ENCODE measurements around the gene GP9. TPM values are rescaled to one million over a fixed set of nuclear protein-coding genes. Genes with fewer than 3 reads are reported as not detected.
"Not testable (repeated sequence)": the region's sequence is repeated elsewhere in the genome, so short reads cannot be mapped to it uniquely, and the experiment has no call there.

The GP9 gene
- total and polyA plus RNA-seq, 5 donors from 2014 or later = 3.7 TPM; not detected in 4

DNA sequence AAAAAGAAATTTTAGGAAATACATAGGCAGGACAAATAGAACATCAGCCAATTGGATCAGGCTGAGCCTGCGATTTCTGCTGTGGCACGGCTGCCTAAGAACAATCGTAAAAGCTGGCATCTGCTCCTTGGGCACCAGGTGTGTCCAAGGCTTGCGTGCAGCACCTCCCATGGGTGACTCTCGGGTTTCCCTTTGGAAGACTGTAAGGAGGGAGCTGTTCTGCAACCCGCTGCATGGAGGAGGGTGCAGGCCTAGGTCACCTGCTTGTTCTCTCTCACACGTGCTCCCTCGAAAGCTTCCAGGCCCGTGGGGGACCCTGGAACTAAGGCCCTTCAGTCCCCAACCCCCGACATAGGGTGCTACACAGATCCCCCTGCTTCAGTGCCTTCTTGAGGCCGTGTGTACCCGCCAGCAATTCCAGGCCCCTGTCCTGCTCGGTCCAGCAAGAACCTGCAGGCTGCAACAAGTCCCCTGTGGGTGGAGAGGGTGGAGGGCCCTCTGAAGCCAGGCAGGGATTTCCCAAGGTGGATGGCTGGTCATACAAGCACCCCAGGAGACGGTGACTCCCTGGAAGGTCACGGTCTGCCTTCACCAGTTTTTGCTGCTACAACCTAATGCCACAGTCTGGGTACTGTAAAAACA is 3.4 kb downstream of the GP9 start:
- DNase-seq = no peak
- Mint-ChIP-seq H3K9me3 (no peaks in the 10 kb centered on the region), H3K4me3 (no peak overlapping the region), H3K27me3 (peaks cover 9% of the 10 kb centered on the region), H3K4me1 (peaks cover 0 to 8% (median 0%) of the 10 kb centered on the region in 4 donors), H3K27ac (no peak overlapping the region), H3K36me3 (peaks cover 4% of the 10 kb centered on the region)
- no peak overlapping the region for H3K27ac ChIP-seq (ENCODE audit: insufficient read depth, low read length, poor library complexity, severe bottlenecking)
- H3K4me3 ChIP-seq (ENCODE audit: low read depth, low read length) = no peak overlapping the region
- no peaks in the 10 kb centered on the region for H3K36me3 ChIP-seq (ENCODE audit: control insufficient read depth, insufficient read depth, low read length)
- peaks cover 8% of the 10 kb centered on the region for H3K4me1 ChIP-seq (ENCODE audit: control insufficient read depth, insufficient read depth, low read length, poor library complexity, severe bottlenecking)
- no peaks in the 10 kb centered on the region for H3K9me3 ChIP-seq (ENCODE audit: control insufficient read depth in 2 of 2, low read length in 2 of 2)
- ATAC-seq (ENCODE audit: low read depth in 2 of 2) = no peak
- no peaks in the 10 kb centered on the region for H3K27me3 ChIP-seq (ENCODE audit: control insufficient read depth, insufficient read depth, low read length)

DNA sequence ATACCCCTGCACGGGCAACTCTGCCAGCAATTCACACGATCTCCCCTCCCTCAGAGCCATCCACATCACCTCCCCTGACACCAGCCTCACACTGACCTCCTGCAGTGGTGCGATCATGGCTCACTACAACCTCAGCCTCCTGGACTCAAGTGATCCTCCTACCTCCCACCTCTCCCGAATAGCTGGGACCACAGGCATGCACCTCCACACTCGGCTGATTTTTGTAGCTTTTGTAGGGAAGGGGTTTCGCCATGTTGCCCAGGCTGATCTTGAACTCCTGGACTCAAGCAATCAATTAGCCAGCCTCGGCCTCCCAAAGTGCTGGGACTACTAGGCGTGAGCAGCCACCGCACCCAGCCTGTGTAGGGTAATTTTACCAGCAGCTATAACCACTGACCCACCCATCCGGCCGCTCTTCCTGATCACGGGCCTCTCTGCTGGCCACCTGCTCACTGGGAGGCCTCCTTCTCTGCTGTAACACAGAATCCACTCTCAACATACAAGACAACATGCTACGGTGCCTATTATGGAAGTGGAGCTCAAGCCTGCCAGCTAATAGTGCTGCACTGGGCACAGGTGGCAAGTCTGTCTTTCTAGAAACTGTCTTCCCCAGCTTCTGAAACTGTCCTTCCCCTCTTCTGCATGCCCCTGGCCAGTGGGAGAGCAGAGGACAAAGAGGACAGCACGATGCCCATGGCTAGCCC is 4.6 kb downstream of the GP9 start:
- H3K36me3 Mint-ChIP-seq = peaks cover 4% of the 10 kb centered on the region
- peaks cover 9% of the 10 kb centered on the region for H3K4me1 ChIP-seq (ENCODE audit: control insufficient read depth, insufficient read depth, low read length, poor library complexity, severe bottlenecking)
- no peaks in the 10 kb centered on the region for H3K36me3 ChIP-seq (ENCODE audit: control insufficient read depth, insufficient read depth, low read length)
- no peak overlapping the region for H3K4me3 Mint-ChIP-seq
- DNase-seq (no peak), ATAC-seq (ENCODE audit: low read depth in 2 of 2) (no peak)
- peak overlapping the region in 1 of 3 donors; percentile 41 for H3K27ac Mint-ChIP-seq
- H3K9me3 ChIP-seq (ENCODE audit: control insufficient read depth in 2 of 2, low read length in 2 of 2) = no peaks in the 10 kb centered on the region
- no peaks in the 10 kb centered on the region for H3K27me3 ChIP-seq (ENCODE audit: control insufficient read depth, insufficient read depth, low read length)
- H3K9me3 Mint-ChIP-seq = no peaks in the 10 kb centered on the region
- H3K4me1 Mint-ChIP-seq = peaks cover 0 to 8% (median 0%) of the 10 kb centered on the region in 4 donors
- H3K4me3 ChIP-seq (ENCODE audit: low read depth, low read length) = no peak overlapping the region
- H3K27me3 Mint-ChIP-seq = peaks cover 14% of the 10 kb centered on the region
- H3K27ac ChIP-seq (ENCODE audit: insufficient read depth, low read length, poor library complexity, severe bottlenecking) = no peak overlapping the region

DNA sequence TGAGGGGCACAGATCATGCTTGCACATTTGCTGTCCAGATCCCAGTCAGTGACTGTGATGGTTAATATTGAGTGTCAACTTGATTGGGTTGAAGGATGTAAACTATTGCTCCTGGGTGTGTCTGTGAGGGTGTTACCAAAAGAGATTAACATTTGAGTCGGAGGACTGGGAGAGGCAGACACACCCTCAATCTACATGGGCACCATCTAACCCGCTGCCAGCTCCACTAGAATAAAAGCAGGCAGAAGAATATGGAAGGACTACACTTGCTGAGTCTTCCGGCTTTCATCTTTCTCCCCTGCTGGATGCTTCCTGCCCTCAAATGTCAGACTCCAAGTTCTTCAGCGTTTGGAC is 5.1 kb downstream of the GP9 start:
- Histone ChIP-seq H3K36me3 (ENCODE audit: control insufficient read depth, insufficient read depth, low read length) (no peaks in the 10 kb centered on the region), H3K27me3 (ENCODE audit: control insufficient read depth, insufficient read depth, low read length) (no peaks in the 10 kb centered on the region), H3K27ac (ENCODE audit: insufficient read depth, low read length, poor library complexity, severe bottlenecking) (no peak overlapping the region), H3K4me3 (ENCODE audit: low read depth, low read length) (no peak overlapping the region), H3K9me3 (ENCODE audit: control insufficient read depth in 2 of 2, low read length in 2 of 2) (no peaks in the 10 kb centered on the region), H3K4me1 (ENCODE audit: control insufficient read depth, insufficient read depth, low read length, poor library complexity, severe bottlenecking) (peaks cover 9% of the 10 kb centered on the region)
- no peak for DNase-seq
- peaks cover 4% of the 10 kb centered on the region for H3K36me3 Mint-ChIP-seq
- H3K27me3 Mint-ChIP-seq = peaks cover 14% of the 10 kb centered on the region
- ATAC-seq (ENCODE audit: low read depth in 2 of 2) = no peak
- H3K27ac Mint-ChIP-seq = peak overlapping the region in 1 of 3 donors; percentile 7
- no peaks in the 10 kb centered on the region for H3K9me3 Mint-ChIP-seq
- peaks cover 0 to 8% (median under 1%) of the 10 kb centered on the region in 4 donors for H3K4me1 Mint-ChIP-seq
- H3K4me3 Mint-ChIP-seq = no peak overlapping the region

DNA sequence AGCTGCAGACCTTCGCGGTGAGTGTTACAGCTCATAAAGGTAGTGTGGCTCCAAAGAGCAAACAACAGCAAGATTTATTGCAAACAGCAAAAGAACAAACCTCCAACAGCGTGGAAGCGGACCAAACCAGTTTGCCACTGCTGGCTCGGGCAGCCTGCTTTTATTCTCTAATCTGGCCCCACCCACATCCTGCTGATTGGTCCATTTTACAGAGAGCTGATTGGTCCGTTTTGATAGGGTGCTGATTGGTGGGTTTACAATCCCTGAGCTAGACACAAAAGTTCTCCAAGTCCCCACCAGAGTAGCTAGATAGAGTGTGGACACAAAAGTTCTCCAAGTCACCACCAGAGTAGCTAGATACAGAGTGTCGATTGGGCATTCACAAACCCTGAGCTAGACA is 7.1 kb downstream of the GP9 start:
- Mint-ChIP-seq H3K4me3 (peak overlapping the region; percentile 59 to 79 (median 69)), H3K27me3 (peaks cover 14% of the 10 kb centered on the region)
- not testable (repeated sequence) for H3K36me3 ChIP-seq (ENCODE audit: control insufficient read depth, insufficient read depth, low read length); H3K27ac ChIP-seq (ENCODE audit: insufficient read depth, low read length, poor library complexity, severe bottlenecking); H3K9me3 Mint-ChIP-seq; H3K36me3 Mint-ChIP-seq; H3K4me1 ChIP-seq (ENCODE audit: control insufficient read depth, insufficient read depth, low read length, poor library complexity, severe bottlenecking); H3K9me3 ChIP-seq (ENCODE audit: control insufficient read depth in 2 of 2, low read length in 2 of 2); H3K4me1 Mint-ChIP-seq; H3K27ac Mint-ChIP-seq; H3K4me3 ChIP-seq (ENCODE audit: low read depth, low read length); ATAC-seq (ENCODE audit: low read depth in 2 of 2); H3K27me3 ChIP-seq (ENCODE audit: control insufficient read depth, insufficient read depth, low read length)
- DNase-seq = peak in 1 of 3 donors; percentile 30

DNA sequence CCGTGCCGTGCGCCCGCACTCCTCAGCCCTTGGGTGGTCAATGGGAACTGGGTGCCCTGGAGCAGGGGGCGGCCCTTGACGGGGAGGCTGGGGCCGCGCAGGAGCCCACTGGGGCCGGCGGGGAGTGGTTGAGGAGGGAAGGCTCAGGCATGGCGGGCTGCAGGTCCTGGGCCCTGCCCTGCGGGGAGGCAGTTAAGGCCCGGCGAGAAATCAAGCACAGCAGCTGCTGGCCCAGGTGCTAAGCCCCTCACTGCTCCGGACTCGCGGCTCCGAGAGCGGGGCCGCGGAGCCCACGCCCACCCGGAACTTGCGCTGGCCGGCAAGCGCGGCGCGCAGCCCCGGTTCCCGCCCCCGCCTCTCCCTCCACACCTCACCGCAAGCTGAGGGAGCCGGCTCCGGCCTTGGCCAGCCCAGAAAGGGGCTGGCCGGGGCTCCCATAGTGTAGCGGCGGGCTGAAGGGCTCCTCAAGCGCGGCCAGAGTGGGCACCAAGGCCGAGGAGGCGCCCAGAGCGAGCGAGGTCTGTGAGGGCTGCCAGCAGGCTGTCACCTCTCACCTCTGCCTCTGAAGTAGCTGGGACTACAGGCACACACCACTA is 7.8 kb downstream of the GP9 start:
- Mint-ChIP-seq H3K27me3 (peaks cover 14% of the 10 kb centered on the region), H3K9me3 (no peaks in the 10 kb centered on the region), H3K4me3 (peak overlapping the region; percentile 59 to 79 (median 69)), H3K4me1 (peaks cover 0 to 8% (median under 1%) of the 10 kb centered on the region in 4 donors), H3K27ac (no peak overlapping the region), H3K36me3 (peaks cover 4% of the 10 kb centered on the region)
- Histone ChIP-seq H3K27ac (ENCODE audit: insufficient read depth, low read length, poor library complexity, severe bottlenecking) (no peak overlapping the region), H3K36me3 (ENCODE audit: control insufficient read depth, insufficient read depth, low read length) (no peaks in the 10 kb centered on the region), H3K4me3 (ENCODE audit: low read depth, low read length) (no peak overlapping the region), H3K27me3 (ENCODE audit: control insufficient read depth, insufficient read depth, low read length) (no peaks in the 10 kb centered on the region), H3K4me1 (ENCODE audit: control insufficient read depth, insufficient read depth, low read length, poor library complexity, severe bottlenecking) (peaks cover 9% of the 10 kb centered on the region), H3K9me3 (ENCODE audit: control insufficient read depth in 2 of 2, low read length in 2 of 2) (no peaks in the 10 kb centered on the region)
- DNase-seq = no peak
- ATAC-seq (ENCODE audit: low read depth in 2 of 2) = peak in 1 of 2 donors; percentile 28

DNA sequence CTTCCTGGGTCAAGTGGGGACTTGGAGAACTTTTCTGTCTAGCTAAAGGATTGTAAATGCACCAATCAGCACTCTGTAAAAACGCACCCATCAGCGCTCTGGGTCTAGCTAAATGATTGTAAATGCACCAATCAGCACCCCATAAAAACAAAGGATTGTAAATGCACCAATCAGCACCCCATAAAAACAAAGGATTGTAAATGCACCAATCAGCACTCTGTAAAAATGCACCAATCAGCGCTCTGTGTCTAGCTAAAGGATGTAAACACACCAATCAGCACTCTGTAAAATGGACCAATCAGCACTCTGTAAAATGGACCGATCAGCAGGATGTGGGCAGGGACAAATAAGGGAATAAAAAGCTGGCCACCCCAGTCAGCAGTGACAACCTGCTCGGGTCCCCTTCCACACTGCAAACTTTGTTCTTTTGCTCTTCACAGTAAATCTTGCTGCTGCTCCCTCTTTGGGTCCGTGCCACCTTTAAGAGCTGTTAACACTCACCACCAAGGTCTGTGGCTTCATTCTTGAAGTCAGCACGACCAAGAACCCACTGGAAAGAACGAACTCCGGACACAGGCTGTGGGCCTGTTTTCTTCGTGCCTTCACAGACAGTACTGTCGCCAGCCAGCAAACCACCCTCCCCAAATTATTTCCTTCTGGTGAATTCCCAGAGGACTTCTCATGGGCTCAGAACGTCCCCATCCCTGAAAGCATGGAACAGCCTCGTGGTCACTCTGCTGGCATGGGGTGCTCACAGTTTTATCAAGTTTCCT is 8.9 kb downstream of the GP9 start:
- H3K27me3 ChIP-seq (ENCODE audit: control insufficient read depth, insufficient read depth, low read length); H3K9me3 Mint-ChIP-seq; H3K36me3 ChIP-seq (ENCODE audit: control insufficient read depth, insufficient read depth, low read length); H3K4me1 ChIP-seq (ENCODE audit: control insufficient read depth, insufficient read depth, low read length, poor library complexity, severe bottlenecking); DNase-seq; H3K36me3 Mint-ChIP-seq; H3K27ac Mint-ChIP-seq; H3K27ac ChIP-seq (ENCODE audit: insufficient read depth, low read length, poor library complexity, severe bottlenecking); H3K9me3 ChIP-seq (ENCODE audit: control insufficient read depth in 2 of 2, low read length in 2 of 2); ATAC-seq (ENCODE audit: low read depth in 2 of 2); H3K4me1 Mint-ChIP-seq; H3K4me3 ChIP-seq (ENCODE audit: low read depth, low read length): not testable (repeated sequence)
- peak overlapping the region in 3 of 4 donors; percentile 1 to 67 (median 15) for H3K4me3 Mint-ChIP-seq
- peaks cover 14% of the 10 kb centered on the region for H3K27me3 Mint-ChIP-seq

DNA sequence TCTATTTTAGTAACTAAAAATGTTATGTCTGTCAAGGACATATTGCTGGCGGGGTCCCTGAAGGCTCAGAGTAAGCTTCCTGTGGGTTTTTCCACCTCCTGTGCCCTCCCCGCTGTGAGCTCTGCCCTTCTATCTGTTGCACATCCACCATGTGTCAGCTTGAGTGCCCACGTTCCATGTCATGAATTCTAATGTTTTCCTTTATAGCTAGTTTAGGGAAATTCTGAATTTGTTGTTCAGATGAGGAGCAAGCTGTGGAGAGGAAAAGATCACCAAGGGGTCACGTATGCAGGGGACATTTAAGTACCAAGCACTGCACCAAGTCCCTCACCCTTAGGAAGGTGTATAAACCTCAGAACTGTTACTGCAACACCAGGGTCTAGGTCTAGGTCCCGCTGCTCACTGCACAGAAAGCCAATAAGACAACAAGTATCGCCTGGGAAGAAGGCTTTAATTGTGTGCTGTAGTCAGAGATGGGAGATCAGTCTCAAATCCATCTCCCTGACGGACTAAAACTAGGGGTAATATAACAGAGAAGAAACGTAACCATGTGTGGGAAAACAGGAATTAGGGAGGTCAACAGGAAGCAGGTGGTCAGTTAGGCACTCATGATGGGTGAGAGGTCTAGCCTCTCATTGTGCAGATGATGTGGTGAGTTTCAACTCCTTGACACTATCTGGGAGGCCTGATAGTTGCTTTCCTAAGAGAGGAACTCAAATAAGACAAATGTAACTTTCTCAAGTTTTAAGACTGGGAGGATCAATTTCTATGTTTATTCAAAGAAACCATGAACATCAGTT is 9.7 kb downstream of the GP9 start:
- Mint-ChIP-seq H3K4me3 (no peak overlapping the region), H3K27ac (no peak overlapping the region), H3K27me3 (peaks cover 14% of the 10 kb centered on the region), H3K9me3 (no peaks in the 10 kb centered on the region), H3K36me3 (peaks cover 4% of the 10 kb centered on the region), H3K4me1 (peaks cover 0 to 8% (median under 1%) of the 10 kb centered on the region in 4 donors)
- ATAC-seq (ENCODE audit: low read depth in 2 of 2) (no peak), DNase-seq (no peak)
- Histone ChIP-seq H3K36me3 (ENCODE audit: control insufficient read depth, insufficient read depth, low read length) (no peaks in the 10 kb centered on the region), H3K27me3 (ENCODE audit: control insufficient read depth, insufficient read depth, low read length) (no peaks in the 10 kb centered on the region), H3K9me3 (ENCODE audit: control insufficient read depth in 2 of 2, low read length in 2 of 2) (no peaks in the 10 kb centered on the region), H3K4me1 (ENCODE audit: control insufficient read depth, insufficient read depth, low read length, poor library complexity, severe bottlenecking) (peaks cover 9% of the 10 kb centered on the region), H3K4me3 (ENCODE audit: low read depth, low read length) (no peak overlapping the region), H3K27ac (ENCODE audit: insufficient read depth, low read length, poor library complexity, severe bottlenecking) (no peak overlapping the region)
